RWPE2 (cell line): ENCODE results near the gene ARHGEF28.

Experiments
- ATAC-seq: fragments of 200-7000 bp; cut with Tn5 transposase; 3 replicates; pipeline ENCODE4 v1.9.1; 2021; ENCODE audit warnings: low read depth
- DNase-seq: peaks from one replicate; pipeline ENCODE4 v3.0.0-alpha.2; 2020; ENCODE audit warnings: low spot score
- H3K27ac ChIP-seq: fragments of 450-650 bp; 2 replicates; pipeline ENCODE4 v1.5.1; 2017; ENCODE audit warnings: mild to moderate bottlenecking; ENCODE audit not compliant: poor library complexity, severe bottlenecking
- H3K27me3 ChIP-seq: fragments of 250-450 bp; sonication (Bioruptor Pico); 2 replicates; pipeline ENCODE4 v1.5.1; 2021; ENCODE audit warnings: mild to moderate bottlenecking, moderate library complexity; ENCODE audit not compliant: insufficient read depth, poor library complexity, severe bottlenecking
- H3K36me3 ChIP-seq: fragments of 250-450 bp; sonication (Bioruptor Pico); 2 replicates; pipeline ENCODE4 v1.5.1; 2020; ENCODE audit warnings: low read depth, mild to moderate bottlenecking, moderate library complexity
- H3K4me1 ChIP-seq: fragments of 250-450 bp; sonication (Bioruptor Pico); 2 replicates; pipeline ENCODE4 v1.5.1; 2021; ENCODE audit warnings: mild to moderate bottlenecking, moderate library complexity; ENCODE audit not compliant: insufficient read depth, poor library complexity, severe bottlenecking
- H3K4me3 ChIP-seq: fragments of 250-450 bp; sonication (Bioruptor Pico); 2 replicates; pipeline ENCODE4 v1.5.1; 2021; ENCODE audit warnings: mild to moderate bottlenecking, moderate library complexity; ENCODE audit not compliant: severe bottlenecking
- H3K9me3 ChIP-seq: fragments of 250-450 bp; sonication (Bioruptor Pico); 2 replicates; pipeline ENCODE4 v1.5.1; 2021; ENCODE audit warnings: mild to moderate bottlenecking, moderate library complexity; ENCODE audit not compliant: severe bottlenecking
- TF ChIP-seq, protein P1 (sequence below): fragments of 450-650 bp; IDR thresholded peaks from one replicate; pipeline ENCODE4 v1.5.1; 2017; ENCODE audit warnings: mild to moderate bottlenecking, moderate library complexity; ENCODE audit not compliant: poor library complexity, severe bottlenecking

Gene ARHGEF28

DNA sequence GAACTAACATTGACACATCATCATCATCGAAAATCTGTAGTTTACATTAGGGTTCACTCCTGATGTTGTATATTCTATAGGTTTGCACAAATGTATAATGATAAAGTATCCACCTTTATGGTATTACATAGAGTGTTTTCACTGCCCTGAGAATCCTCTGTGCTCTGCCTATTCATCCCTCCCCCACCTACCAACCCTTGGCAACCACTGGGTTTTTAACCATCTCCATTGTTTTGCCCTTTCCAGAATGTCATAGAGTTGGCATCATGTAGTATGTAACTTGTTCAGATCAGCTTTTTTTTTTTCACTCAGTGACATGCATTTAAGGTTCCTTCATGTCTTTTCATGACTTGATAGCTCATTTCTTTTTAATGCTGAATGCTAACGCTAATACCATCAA is 106.0 kb downstream of the ARHGEF28 start:
- TF ChIP-seq, protein P1, sequence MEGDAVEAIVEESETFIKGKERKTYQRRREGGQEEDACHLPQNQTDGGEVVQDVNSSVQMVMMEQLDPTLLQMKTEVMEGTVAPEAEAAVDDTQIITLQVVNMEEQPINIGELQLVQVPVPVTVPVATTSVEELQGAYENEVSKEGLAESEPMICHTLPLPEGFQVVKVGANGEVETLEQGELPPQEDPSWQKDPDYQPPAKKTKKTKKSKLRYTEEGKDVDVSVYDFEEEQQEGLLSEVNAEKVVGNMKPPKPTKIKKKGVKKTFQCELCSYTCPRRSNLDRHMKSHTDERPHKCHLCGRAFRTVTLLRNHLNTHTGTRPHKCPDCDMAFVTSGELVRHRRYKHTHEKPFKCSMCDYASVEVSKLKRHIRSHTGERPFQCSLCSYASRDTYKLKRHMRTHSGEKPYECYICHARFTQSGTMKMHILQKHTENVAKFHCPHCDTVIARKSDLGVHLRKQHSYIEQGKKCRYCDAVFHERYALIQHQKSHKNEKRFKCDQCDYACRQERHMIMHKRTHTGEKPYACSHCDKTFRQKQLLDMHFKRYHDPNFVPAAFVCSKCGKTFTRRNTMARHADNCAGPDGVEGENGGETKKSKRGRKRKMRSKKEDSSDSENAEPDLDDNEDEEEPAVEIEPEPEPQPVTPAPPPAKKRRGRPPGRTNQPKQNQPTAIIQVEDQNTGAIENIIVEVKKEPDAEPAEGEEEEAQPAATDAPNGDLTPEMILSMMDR, result no peak
- ATAC-seq (no peak), DNase-seq (no peak)

DNA sequence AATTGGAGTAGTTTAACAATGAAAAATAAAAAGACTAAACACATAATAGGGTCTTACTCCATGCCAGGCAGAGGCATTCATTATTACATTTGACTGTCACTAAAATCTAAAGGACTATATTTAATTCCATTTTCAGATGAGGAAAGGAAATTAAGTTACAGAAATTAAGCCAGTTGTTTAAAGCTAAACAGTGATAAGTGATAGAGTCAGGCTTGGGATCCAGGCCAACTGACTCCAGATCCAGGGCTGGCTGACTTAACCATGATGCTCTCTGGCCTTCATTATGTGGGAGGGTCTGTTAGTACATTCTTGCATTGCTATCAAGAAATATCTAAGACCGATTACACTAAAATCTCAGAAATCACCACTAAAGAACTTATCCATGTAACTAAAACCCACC is 107.2 kb downstream of the ARHGEF28 start:
- ATAC-seq (no peak), DNase-seq (no peak)
- no peaks in the 10 kb centered on the region for H3K27me3 ChIP-seq
- H3K36me3 ChIP-seq, result no peaks in the 10 kb centered on the region
- H3K4me3 ChIP-seq, result no peak overlapping the region
- no peak overlapping the region for H3K27ac ChIP-seq
- no peaks in the 10 kb centered on the region for H3K4me1 ChIP-seq
- no peaks in the 10 kb centered on the region for H3K9me3 ChIP-seq
- TF ChIP-seq, protein P1, result no peak

More for the DNA sequence above, 106.0 kb downstream of the ARHGEF28 start:
- no peaks in the 10 kb centered on the region for H3K36me3 ChIP-seq
- H3K4me3 ChIP-seq, result no peak overlapping the region
- peaks cover 2% of the 10 kb centered on the region for H3K4me1 ChIP-seq
- H3K27me3 ChIP-seq, result no peaks in the 10 kb centered on the region
- no peaks in the 10 kb centered on the region for H3K9me3 ChIP-seq
- no peak overlapping the region for H3K27ac ChIP-seq

DNA sequence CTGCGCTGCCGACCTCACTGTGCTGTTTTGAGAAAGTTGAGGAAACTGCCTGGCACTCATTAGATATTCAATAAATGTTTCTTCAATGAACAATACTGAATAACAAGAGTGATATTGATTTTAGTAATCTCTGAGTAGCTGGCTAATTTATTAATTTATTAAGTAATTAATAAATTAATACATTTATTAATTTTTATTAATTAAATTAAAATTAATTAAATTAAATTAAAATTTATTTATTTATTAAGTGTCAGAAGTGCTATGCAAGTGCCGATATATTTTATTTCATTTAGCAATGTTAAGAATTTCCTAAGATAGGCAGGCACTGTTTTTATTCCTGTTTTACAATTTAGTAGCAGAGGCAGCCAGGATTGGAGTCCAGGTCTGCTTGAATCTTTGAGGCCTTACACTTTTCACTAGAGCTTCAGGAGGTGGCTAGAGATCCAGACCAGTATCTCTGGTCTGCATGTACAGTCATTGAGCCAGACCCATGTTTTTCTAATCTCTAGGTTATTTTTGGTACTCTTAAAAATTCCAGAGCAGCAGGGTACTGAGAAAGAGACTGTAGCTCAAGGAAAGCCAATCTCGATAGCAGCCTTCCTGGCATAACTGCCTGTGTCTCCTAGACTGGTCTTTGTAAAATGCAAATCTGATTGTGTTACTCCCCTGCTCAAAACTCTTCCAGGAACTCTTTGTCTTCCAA is 109.2 kb downstream of the ARHGEF28 start:
- no peak for DNase-seq
- H3K27ac ChIP-seq, result no peak overlapping the region
- H3K4me3 ChIP-seq, result no peak overlapping the region
- H3K36me3 ChIP-seq, result no peaks in the 10 kb centered on the region
- TF ChIP-seq, protein P1, result no peak
- H3K9me3 ChIP-seq, result no peaks in the 10 kb centered on the region
- no peak for ATAC-seq
- H3K27me3 ChIP-seq, result no peaks in the 10 kb centered on the region
- no peaks in the 10 kb centered on the region for H3K4me1 ChIP-seq

DNA sequence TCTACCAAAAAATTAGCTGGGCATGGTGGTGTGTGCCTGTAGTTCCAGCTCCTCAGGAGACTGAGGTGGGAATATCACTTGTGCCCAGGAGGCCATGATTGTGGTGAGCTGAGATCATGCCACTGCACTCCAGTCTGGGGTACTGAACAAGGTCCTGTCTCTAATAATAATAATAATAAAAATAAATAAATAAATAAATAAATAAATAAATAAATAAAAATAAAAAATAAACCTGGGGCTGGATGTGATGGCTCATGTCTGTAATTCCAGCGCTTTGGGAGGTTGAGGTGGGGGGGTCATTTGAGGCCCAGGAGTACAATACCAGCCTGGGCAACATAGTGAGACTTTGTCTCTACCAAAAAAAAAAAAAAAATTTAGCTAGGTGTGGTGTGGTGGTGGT is 113.7 kb downstream of the ARHGEF28 start:
- TF ChIP-seq, protein P1, result no peak
- Histone ChIP-seq H3K27ac (no peak overlapping the region), H3K4me1 (peaks cover 3% of the 10 kb centered on the region), H3K27me3 (no peaks in the 10 kb centered on the region), H3K4me3 (no peak overlapping the region), H3K36me3 (no peaks in the 10 kb centered on the region), H3K9me3 (no peaks in the 10 kb centered on the region)
- DNase-seq, result no peak
- ATAC-seq, result no peak

DNA sequence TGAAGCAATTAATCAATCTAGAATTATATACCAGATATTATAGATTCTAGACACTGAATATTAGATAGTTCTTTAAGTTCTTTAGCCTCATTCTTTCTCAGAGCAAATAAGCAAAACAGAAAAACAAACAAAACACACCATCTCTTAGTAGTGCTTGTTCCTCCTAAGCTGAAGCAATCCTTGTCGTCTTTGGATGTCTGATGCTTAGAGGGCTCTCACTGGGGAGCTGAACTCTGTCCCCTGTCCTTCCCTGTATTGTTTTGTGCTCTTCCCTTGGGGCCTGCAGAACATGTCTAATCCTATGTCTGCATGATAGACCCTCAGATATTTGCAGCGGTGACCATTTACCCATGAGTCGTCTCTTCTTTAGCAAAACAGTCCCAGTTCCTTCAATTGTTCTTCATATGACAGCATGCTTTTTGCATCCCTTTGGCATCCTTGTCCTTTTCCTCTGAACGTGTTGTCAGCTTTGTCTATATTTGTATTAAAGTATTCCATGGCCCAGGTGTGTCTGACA is 114.3 kb downstream of the ARHGEF28 start:
- H3K27me3 ChIP-seq, result no peaks in the 10 kb centered on the region
- H3K4me1 ChIP-seq, result peaks cover 8% of the 10 kb centered on the region
- ATAC-seq (no peak), DNase-seq (no peak)
- H3K27ac ChIP-seq, result no peak overlapping the region
- no peaks in the 10 kb centered on the region for H3K9me3 ChIP-seq
- no peak overlapping the region for H3K4me3 ChIP-seq
- TF ChIP-seq, protein P1, result no peak
- no peaks in the 10 kb centered on the region for H3K36me3 ChIP-seq
